Fibroblast of lung (primary cell): Measurements from ENCODE around the gene SLC8A3. TPM values are rescaled to one million over a fixed set of nuclear protein-coding genes. Genes with fewer than 3 reads are reported as not detected.

Experiments
- DNase-seq, 2 donors: peaks; one replicate each; pipeline versions ENCODE4 v3.0.0 to v3.0.0-alpha.2; 2010; ENCODE audit warnings: low read depth in 2 of 2
- H2AFZ ChIP-seq: 2 replicates; pipeline ENCODE4 v1.5.1; 2012; ENCODE audit warnings: low read length, control low read depth, inconsistent platforms
- H3K27ac ChIP-seq: 2 replicates; pipeline ENCODE4 v1.5.1; 2011; ENCODE audit warnings: low read length, control low read depth; ENCODE audit not compliant: insufficient read depth
- H3K27me3 ChIP-seq: 2 replicates; pipeline ENCODE4 v1.5.1; 2011; ENCODE audit warnings: mild to moderate bottlenecking, low read length; ENCODE audit not compliant: control insufficient read depth, insufficient read depth
- H3K36me3 ChIP-seq: 2 replicates; pipeline ENCODE4 v1.5.1; 2011; ENCODE audit warnings: low read length; ENCODE audit not compliant: control insufficient read depth, insufficient read depth
- H3K4me1 ChIP-seq: 2 replicates; pipeline ENCODE4 v1.5.1; 2011; ENCODE audit warnings: low read length; ENCODE audit not compliant: control insufficient read depth, insufficient read depth; ENCODE audit errors: extremely low read depth
- H3K4me2 ChIP-seq: 2 replicates; pipeline ENCODE4 v1.5.1; 2011; ENCODE audit warnings: low read length, control low read depth; ENCODE audit not compliant: insufficient read depth; ENCODE audit errors: extremely low read depth
- H3K4me3 ChIP-seq, 4 experiments: fragments of 200-600 bp in 1 of 4; sonication (generic) in 1 of 4; replicated peaks in 1 of 4; 2 replicates each; pipeline ENCODE4 v1.5.1; 2011 to 2016; ENCODE audit warnings: low read length in 4 of 4, low read depth in 3 of 4, mild to moderate bottlenecking in 3 of 4, control low read depth in 2 of 4, inconsistent platforms in 1 of 4, mixed read lengths in 1 of 4; ENCODE audit not compliant: insufficient read depth in 1 of 4; ENCODE audit errors: control extremely low read depth in 1 of 4
- H3K79me2 ChIP-seq: 2 replicates; pipeline ENCODE4 v1.5.1; 2012; ENCODE audit warnings: mild to moderate bottlenecking, low read length, inconsistent platforms; ENCODE audit not compliant: control insufficient read depth, insufficient read depth
- H3K9ac ChIP-seq: 2 replicates; pipeline ENCODE4 v1.5.1; 2011; ENCODE audit warnings: mild to moderate bottlenecking, low read length, control low read depth; ENCODE audit not compliant: insufficient read depth
- H3K9me3 ChIP-seq: 2 replicates; pipeline ENCODE4 v1.5.1; 2012; ENCODE audit warnings: low read depth, low read length; ENCODE audit not compliant: control insufficient read depth, insufficient read depth
- H4K20me1 ChIP-seq: 2 replicates; pipeline ENCODE4 v1.5.1; 2011; ENCODE audit warnings: low read length; ENCODE audit not compliant: control insufficient read depth, insufficient read depth; ENCODE audit errors: extremely low read depth
- EZH2 ChIP-seq: IDR thresholded peaks from 2 replicates; pipeline ENCODE4 v1.5.1; 2012; ENCODE audit warnings: low read length, control low read depth, mild to moderate bottlenecking; ENCODE audit errors: missing control alignments
- polyA plus RNA-seq, 2 donors: library from polyadenylated mRNA; depleted of rRNA in 1 of 2; stranded (reverse) in 1 of 2; unstranded in 1 of 2; fragments of >200 nt; gene quantifications; 2 replicates each; pipeline ENCODE4 v1.2.1, GENCODE V29; 2011 to 2012; ENCODE audit warnings: missing spikeins in 1 of 2
- total RNA-seq: library from RNA; depleted of rRNA; stranded (reverse); fragments of >200 nt; gene quantifications from 2 replicates; pipeline ENCODE4 v1.2.1, GENCODE V29; 2014
- TF ChIP-seq, protein P1 (sequence below), 2 donors: IDR thresholded peaks in 1 of 2; conservative IDR thresholded peaks in 1 of 2; 1 replicate in 1 of 2; 2 replicates in 1 of 2; pipeline ENCODE4 v1.5.1; 2011 to 2012; ENCODE audit warnings: low read length in 2 of 2, control low read depth in 1 of 2, inconsistent platforms in 1 of 2, low read depth in 1 of 2, mild to moderate bottlenecking in 1 of 2

Gene SLC8A3
- total and polyA plus RNA-seq, 2 donors (not counting 1 experiment from before 2014, with no cell fraction given), result under 0.01 to 0.03 TPM

DNA sequence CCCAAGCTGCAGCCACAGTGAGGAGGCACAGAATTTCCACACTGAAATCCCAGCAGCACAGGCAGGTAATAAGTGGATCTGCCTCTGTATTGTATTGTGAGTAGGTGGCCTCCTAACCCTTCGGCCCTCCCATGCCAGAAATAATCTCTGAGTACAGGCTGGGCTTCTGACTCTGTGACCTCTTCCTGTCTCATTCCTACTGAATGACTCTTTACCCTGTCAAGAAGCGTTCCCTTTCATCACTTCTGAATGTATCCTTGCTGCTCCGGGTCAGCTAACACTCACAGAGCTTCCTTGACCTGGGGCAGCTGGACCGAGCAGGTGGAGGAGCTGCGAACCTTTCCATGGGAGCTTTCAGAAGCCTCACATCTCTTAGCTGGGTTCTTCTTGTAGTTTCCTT lies 119.6 kb downstream of the SLC8A3 start:
- H2AFZ ChIP-seq, result no peak overlapping the region
- H4K20me1 ChIP-seq, result no peaks in the 10 kb centered on the region
- H3K4me1 ChIP-seq, result no peaks in the 10 kb centered on the region
- H3K79me2 ChIP-seq, result no peaks in the 10 kb centered on the region
- H3K27me3 ChIP-seq, result no peaks in the 10 kb centered on the region
- no peak overlapping the region for H3K9ac ChIP-seq
- no peak for DNase-seq
- H3K4me3 ChIP-seq, result no peak overlapping the region
- H3K9me3 ChIP-seq, result no peaks in the 10 kb centered on the region
- no peak overlapping the region for H3K4me2 ChIP-seq
- TF ChIP-seq EZH2, result no peak
- TF ChIP-seq, protein P1, sequence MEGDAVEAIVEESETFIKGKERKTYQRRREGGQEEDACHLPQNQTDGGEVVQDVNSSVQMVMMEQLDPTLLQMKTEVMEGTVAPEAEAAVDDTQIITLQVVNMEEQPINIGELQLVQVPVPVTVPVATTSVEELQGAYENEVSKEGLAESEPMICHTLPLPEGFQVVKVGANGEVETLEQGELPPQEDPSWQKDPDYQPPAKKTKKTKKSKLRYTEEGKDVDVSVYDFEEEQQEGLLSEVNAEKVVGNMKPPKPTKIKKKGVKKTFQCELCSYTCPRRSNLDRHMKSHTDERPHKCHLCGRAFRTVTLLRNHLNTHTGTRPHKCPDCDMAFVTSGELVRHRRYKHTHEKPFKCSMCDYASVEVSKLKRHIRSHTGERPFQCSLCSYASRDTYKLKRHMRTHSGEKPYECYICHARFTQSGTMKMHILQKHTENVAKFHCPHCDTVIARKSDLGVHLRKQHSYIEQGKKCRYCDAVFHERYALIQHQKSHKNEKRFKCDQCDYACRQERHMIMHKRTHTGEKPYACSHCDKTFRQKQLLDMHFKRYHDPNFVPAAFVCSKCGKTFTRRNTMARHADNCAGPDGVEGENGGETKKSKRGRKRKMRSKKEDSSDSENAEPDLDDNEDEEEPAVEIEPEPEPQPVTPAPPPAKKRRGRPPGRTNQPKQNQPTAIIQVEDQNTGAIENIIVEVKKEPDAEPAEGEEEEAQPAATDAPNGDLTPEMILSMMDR (conservative IDR thresholded peaks at IDR 0.05 in 1 of 2, IDR thresholded peaks at IDR 0.05 in 1 of 2; ENCODE audit: low read depth in 1 of 2, low read length in 2 of 2), result no peak
- no peak overlapping the region for H3K27ac ChIP-seq
- H3K36me3 ChIP-seq, result no peaks in the 10 kb centered on the region

DNA sequence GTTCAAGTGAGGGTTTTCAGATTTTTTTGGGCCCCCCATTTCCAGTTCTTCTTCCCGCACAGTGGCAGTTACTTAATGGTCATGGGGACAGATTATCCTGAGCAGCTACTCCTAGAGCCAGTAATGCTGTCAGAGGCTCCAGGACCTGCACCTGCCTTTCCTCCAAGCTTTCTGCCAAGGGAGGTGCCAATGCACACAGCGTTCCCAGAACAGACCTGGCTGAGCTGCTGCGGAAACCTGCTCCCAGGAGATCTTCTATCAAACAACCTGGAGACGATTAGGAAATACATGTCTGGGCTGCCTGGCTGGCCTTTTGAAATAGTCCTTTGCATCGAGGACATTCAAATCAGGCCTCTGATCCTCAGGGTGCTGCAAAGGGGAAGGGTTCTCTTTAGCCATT lies 120.9 kb downstream of the SLC8A3 start:
- Histone ChIP-seq H3K9ac (no peak overlapping the region), H3K9me3 (no peaks in the 10 kb centered on the region), H3K4me1 (no peaks in the 10 kb centered on the region), H4K20me1 (no peaks in the 10 kb centered on the region), H2AFZ (no peak overlapping the region), H3K36me3 (no peaks in the 10 kb centered on the region), H3K27me3 (no peaks in the 10 kb centered on the region), H3K79me2 (no peaks in the 10 kb centered on the region), H3K27ac (no peak overlapping the region), H3K4me2 (no peak overlapping the region), H3K4me3 (no peak overlapping the region)
- DNase-seq, result no peak
- TF ChIP-seq EZH2, result no peak
- TF ChIP-seq, protein P1 (conservative IDR thresholded peaks at IDR 0.05 in 1 of 2, IDR thresholded peaks at IDR 0.05 in 1 of 2; ENCODE audit: low read depth in 1 of 2, low read length in 2 of 2), result no peak

DNA sequence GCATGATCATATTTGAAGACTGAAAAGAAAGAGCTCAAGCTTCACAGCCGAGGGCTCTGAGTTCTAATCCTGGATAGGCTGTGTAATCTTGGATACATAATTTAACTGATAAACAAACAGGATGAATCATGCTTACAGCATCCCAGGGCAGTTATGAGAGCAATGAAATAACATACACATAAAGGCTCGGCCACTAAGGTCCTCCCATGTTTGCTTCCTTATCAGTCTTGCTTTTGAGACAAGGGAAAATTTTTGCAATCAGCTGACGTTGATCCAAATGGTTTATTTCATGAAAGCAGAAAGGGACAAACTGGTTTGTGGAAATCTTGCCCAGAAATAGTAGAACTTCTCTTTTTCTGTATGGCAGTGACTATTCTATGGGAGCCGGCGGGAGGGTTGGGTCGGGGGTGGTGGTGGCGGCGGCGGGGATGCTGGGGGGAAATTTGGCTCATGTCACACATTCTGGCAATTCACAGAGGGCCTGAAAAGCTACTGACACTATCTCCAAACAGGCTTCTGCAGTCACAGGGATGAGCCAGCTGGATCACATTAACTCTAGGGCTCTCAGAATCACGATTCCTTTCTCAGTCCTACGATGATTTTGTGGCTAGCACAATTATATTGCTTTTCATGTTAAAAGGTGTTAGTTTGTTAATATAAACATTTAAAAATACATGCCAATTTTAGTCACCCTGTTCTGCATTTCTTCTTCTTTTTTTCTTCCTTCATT lies 124.5 kb downstream of the SLC8A3 start:
- no peak for DNase-seq
- Histone ChIP-seq H3K27me3 (no peaks in the 10 kb centered on the region), H3K4me1 (no peaks in the 10 kb centered on the region), H3K9ac (no peak overlapping the region), H3K9me3 (no peaks in the 10 kb centered on the region), H3K4me3 (no peak overlapping the region), H3K4me2 (no peak overlapping the region), H3K79me2 (no peaks in the 10 kb centered on the region), H2AFZ (no peak overlapping the region), H3K27ac (no peak overlapping the region), H3K36me3 (no peaks in the 10 kb centered on the region), H4K20me1 (no peaks in the 10 kb centered on the region)
- TF ChIP-seq, protein P1 (conservative IDR thresholded peaks at IDR 0.05 in 1 of 2, IDR thresholded peaks at IDR 0.05 in 1 of 2; ENCODE audit: low read depth in 1 of 2, low read length in 2 of 2), result no peak
- TF ChIP-seq EZH2, result no peak
